ENCODE results near the gene CASP8.

DNA sequence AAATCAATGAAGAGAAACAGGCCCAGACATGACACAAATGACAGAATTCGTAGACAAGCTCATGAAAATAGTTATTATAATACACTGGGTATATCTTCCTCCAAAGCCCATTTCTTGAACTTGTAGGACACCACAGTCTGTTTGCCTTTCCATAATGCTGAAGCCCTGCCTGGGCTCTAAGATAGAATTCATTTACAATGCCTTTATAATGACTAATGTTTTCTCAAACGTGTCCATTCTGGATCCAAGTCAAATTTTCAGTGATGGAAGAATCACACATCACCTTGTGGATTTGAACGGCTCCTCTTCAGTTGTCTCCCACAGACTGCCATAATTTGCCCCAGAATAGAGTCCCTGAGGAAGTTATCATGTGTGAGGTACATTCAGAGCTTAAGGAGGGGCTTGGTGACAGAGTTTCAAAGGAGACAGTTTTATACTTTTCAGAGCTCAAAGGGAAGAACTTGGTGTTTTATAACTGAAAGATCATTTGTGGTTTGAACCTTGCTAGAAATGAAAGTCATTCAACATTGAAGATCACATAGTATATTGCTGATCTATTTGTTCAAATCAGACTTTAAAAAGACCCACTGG is 38.2 kb downstream of the CASP8 start:
- TF ChIP-seq, protein P1, sequence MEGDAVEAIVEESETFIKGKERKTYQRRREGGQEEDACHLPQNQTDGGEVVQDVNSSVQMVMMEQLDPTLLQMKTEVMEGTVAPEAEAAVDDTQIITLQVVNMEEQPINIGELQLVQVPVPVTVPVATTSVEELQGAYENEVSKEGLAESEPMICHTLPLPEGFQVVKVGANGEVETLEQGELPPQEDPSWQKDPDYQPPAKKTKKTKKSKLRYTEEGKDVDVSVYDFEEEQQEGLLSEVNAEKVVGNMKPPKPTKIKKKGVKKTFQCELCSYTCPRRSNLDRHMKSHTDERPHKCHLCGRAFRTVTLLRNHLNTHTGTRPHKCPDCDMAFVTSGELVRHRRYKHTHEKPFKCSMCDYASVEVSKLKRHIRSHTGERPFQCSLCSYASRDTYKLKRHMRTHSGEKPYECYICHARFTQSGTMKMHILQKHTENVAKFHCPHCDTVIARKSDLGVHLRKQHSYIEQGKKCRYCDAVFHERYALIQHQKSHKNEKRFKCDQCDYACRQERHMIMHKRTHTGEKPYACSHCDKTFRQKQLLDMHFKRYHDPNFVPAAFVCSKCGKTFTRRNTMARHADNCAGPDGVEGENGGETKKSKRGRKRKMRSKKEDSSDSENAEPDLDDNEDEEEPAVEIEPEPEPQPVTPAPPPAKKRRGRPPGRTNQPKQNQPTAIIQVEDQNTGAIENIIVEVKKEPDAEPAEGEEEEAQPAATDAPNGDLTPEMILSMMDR (IDR thresholded peaks at IDR 0.05), result no peak
- TF ChIP-seq POLR2A (IDR thresholded peaks at IDR 0.05), result no peak
- TF ChIP-seq POLR2AphosphoS5 (IDR thresholded peaks at IDR 0.05), result no peak
- no peak for TF ChIP-seq EP300 (IDR thresholded peaks at IDR 0.05)

All from sigmoid colon (tissue), 4 donors.